ENCODE measurements around the gene DES. TPM values are rescaled to one million over a fixed set of nuclear protein-coding genes. Genes with fewer than 3 reads are reported as not detected.
A peak's percentile ranks its signal among the peaks of the same experiment; 100 is the strongest.

Gene DES
- total RNA-seq, 1 donor from 2014 or later = 9.3 TPM

GRCh38 chr2:219440388-219441256, 22.4 kb downstream of the DES start:
- no peaks in the 10 kb centered on the region for H3K9me3 Mint-ChIP-seq
- peak overlapping the region; percentile 52 for H3K27ac Mint-ChIP-seq
- no peaks in the 10 kb centered on the region for H3K36me3 Mint-ChIP-seq
- peaks cover 11% of the 10 kb centered on the region for H3K4me1 Mint-ChIP-seq (ENCODE audit: unreplicated experiment)
- H3K27me3 Mint-ChIP-seq = peaks cover 32% of the 10 kb centered on the region
- peak overlapping the region; percentile 90 for H3K4me3 Mint-ChIP-seq
- DNase-seq (ENCODE audit: extremely low spot score, unreplicated experiment) = no peak
- TF ChIP-seq, protein P1, sequence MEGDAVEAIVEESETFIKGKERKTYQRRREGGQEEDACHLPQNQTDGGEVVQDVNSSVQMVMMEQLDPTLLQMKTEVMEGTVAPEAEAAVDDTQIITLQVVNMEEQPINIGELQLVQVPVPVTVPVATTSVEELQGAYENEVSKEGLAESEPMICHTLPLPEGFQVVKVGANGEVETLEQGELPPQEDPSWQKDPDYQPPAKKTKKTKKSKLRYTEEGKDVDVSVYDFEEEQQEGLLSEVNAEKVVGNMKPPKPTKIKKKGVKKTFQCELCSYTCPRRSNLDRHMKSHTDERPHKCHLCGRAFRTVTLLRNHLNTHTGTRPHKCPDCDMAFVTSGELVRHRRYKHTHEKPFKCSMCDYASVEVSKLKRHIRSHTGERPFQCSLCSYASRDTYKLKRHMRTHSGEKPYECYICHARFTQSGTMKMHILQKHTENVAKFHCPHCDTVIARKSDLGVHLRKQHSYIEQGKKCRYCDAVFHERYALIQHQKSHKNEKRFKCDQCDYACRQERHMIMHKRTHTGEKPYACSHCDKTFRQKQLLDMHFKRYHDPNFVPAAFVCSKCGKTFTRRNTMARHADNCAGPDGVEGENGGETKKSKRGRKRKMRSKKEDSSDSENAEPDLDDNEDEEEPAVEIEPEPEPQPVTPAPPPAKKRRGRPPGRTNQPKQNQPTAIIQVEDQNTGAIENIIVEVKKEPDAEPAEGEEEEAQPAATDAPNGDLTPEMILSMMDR (conservative IDR thresholded peaks at IDR 0.05) = no peak

GRCh38 chr2:219441451-219442255, 23.5 kb downstream of the DES start:
- no peaks in the 10 kb centered on the region for H3K36me3 Mint-ChIP-seq
- DNase-seq (ENCODE audit: extremely low spot score, unreplicated experiment) = no peak
- H3K27me3 Mint-ChIP-seq = peaks cover 24% of the 10 kb centered on the region
- TF ChIP-seq, protein P1 (conservative IDR thresholded peaks at IDR 0.05) = no peak
- H3K9me3 Mint-ChIP-seq = no peaks in the 10 kb centered on the region
- peak overlapping the region; percentile 52 for H3K27ac Mint-ChIP-seq
- peak overlapping the region; percentile 90 for H3K4me3 Mint-ChIP-seq
- peaks cover 19% of the 10 kb centered on the region for H3K4me1 Mint-ChIP-seq (ENCODE audit: unreplicated experiment)

GRCh38 chr2:219442256-219443015, 24.3 kb downstream of the DES start:
- no peak for DNase-seq (ENCODE audit: extremely low spot score, unreplicated experiment)
- H3K27ac Mint-ChIP-seq = peak overlapping the region; percentile 48
- peaks cover 19% of the 10 kb centered on the region for H3K4me1 Mint-ChIP-seq (ENCODE audit: unreplicated experiment)
- no peaks in the 10 kb centered on the region for H3K9me3 Mint-ChIP-seq
- H3K36me3 Mint-ChIP-seq = no peaks in the 10 kb centered on the region
- H3K4me3 Mint-ChIP-seq = peak overlapping the region; percentile 85
- TF ChIP-seq, protein P1 (conservative IDR thresholded peaks at IDR 0.05) = no peak
- peaks cover 28% of the 10 kb centered on the region for H3K27me3 Mint-ChIP-seq

- H3K36me3 Mint-ChIP-seq = no peaks in the 10 kb centered on the region
- peak overlapping the region; percentile 85 for H3K4me3 Mint-ChIP-seq
- peak overlapping the region; percentile 48 for H3K27ac Mint-ChIP-seq
- no peak for DNase-seq (ENCODE audit: extremely low spot score, unreplicated experiment)
- no peaks in the 10 kb centered on the region for H3K9me3 Mint-ChIP-seq
- H3K4me1 Mint-ChIP-seq (ENCODE audit: unreplicated experiment) = peaks cover 19% of the 10 kb centered on the region
- TF ChIP-seq, protein P1 (conservative IDR thresholded peaks at IDR 0.05) = no peak
- H3K27me3 Mint-ChIP-seq = peaks cover 28% of the 10 kb centered on the region
These were observed 25.0 kb downstream of the DES start for GRCh38 chr2:219443016-219443696.

DNA sequence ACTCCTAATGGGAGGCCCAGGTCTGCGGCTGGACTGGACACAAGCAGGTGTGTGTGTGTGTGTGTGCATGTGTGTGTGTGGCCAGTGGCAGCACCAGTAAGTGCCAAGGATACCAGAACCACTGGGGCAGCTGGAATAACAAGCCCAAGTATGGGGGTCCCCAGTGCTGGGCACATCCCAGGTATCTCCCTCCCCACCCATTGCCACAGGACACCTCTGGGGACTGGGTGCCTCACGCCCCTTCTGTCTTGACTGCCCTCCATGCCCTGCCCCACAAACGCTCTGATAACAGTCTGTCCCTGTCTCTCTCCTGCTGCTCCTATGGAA, 25.5 kb downstream of the DES start:
- Mint-ChIP-seq H3K27me3 (peaks cover 28% of the 10 kb centered on the region), H3K4me1 (ENCODE audit: unreplicated experiment) (peaks cover 19% of the 10 kb centered on the region), H3K4me3 (peak overlapping the region; percentile 85), H3K27ac (no peak overlapping the region), H3K9me3 (no peaks in the 10 kb centered on the region), H3K36me3 (no peaks in the 10 kb centered on the region)
- DNase-seq (ENCODE audit: extremely low spot score, unreplicated experiment) = no peak
- TF ChIP-seq, protein P1 (conservative IDR thresholded peaks at IDR 0.05) = no peak
